H1 (cell line): ENCODE measurements around the gene PUSL1. TPM values are rescaled to one million over a fixed set of nuclear protein-coding genes. Genes with fewer than 3 reads are reported as not detected.

Experiments
- CTCF ChIA-PET: fragments of 300-600 bp; sonication (Branson Sonifier 250); formaldehyde crosslinking; loops from one replicate; lab custom pipeline; 2021; ENCODE audit not compliant: partially characterized antibody; lab: Charles Lee
- POLR2A ChIA-PET: fragments of 300-600 bp; sonication (Branson Sonifier 250); formaldehyde crosslinking; loops from one replicate; lab custom pipeline; 2021; ENCODE audit warnings: inconsistent platforms; ENCODE audit not compliant: partially characterized antibody; lab: Charles Lee
- DNase-seq, 2 experiments: peaks; one replicate each; pipeline versions ENCODE4 v3.0.0 to v3.0.0-alpha.2; 2010 to 2022; ENCODE audit warnings: low spot score in 2 of 2, low read depth in 1 of 2, mixed read lengths in 1 of 2
- FAIRE-seq: peaks from 2 replicates; lab custom pipeline; 2011; peaks lifted over from hg19 to GRCh38; lab: Jason Lieb, UNC
- H2AFZ ChIP-seq: 2 replicates; pipeline ENCODE4 v1.8.1; 2012; ENCODE audit warnings: low read length, inconsistent platforms
- H2AK5ac ChIP-seq: 2 replicates; pipeline ENCODE4 v1.6.1; 2013; ENCODE audit warnings: low read depth, low read length
- H2BK120ac ChIP-seq: replicated peaks from 2 replicates; pipeline ENCODE3; 2013; ENCODE audit warnings: low read depth, low read length, inconsistent platforms
- H2BK12ac ChIP-seq: 2 replicates; pipeline ENCODE4 v1.6.1; 2013; ENCODE audit warnings: low read depth, low read length
- H2BK15ac ChIP-seq: 2 replicates; pipeline ENCODE4 v1.6.1; 2013; ENCODE audit warnings: low read length
- H2BK20ac ChIP-seq: 2 replicates; pipeline ENCODE4 v1.6.1; 2013; ENCODE audit warnings: low read length
- H2BK5ac ChIP-seq: 2 replicates; pipeline ENCODE4 v1.6.1; 2013; ENCODE audit warnings: low read depth, low read length
- H3K14ac ChIP-seq: 2 replicates; pipeline ENCODE4 v1.6.1; 2013; ENCODE audit warnings: inconsistent platforms; ENCODE audit not compliant: insufficient read length
- H3K18ac ChIP-seq: 2 replicates; pipeline ENCODE4 v1.6.1; 2013; ENCODE audit warnings: low read length; ENCODE audit errors: extremely low read depth
- H3K23ac ChIP-seq: 2 replicates; pipeline ENCODE4 v1.6.1; 2013; ENCODE audit warnings: inconsistent platforms; ENCODE audit not compliant: insufficient read length
- H3K23me2 ChIP-seq: 2 replicates; pipeline ENCODE4 v1.6.1; 2013; ENCODE audit warnings: low read depth, low read length
- H3K27ac ChIP-seq: 2 replicates; pipeline ENCODE4 v1.6.1; 2011; ENCODE audit warnings: low read depth, low read length, inconsistent platforms
- H3K27me3 ChIP-seq, 4 experiments: replicated peaks in 1 of 4; 1 replicate in 1 of 4; 2 replicates in 3 of 4; pipeline versions ENCODE4 v1.6.1 to v1.8.1; 2011 to 2013; ENCODE audit warnings: low read length in 3 of 4, mild to moderate bottlenecking in 3 of 4, inconsistent platforms in 2 of 4, mixed read lengths in 2 of 4, moderate library complexity in 1 of 4; ENCODE audit not compliant: control insufficient read depth in 3 of 4, insufficient read depth in 3 of 4; ENCODE audit errors: extremely low read depth in 1 of 4
- H3K36me3 ChIP-seq, 4 experiments: 2 replicates each; pipeline versions ENCODE4 v1.6.1 to v1.8.1; 2011 to 2013; ENCODE audit warnings: mild to moderate bottlenecking in 4 of 4, low read length in 3 of 4, moderate library complexity in 2 of 4, control low read depth in 1 of 4, inconsistent platforms in 1 of 4; ENCODE audit not compliant: insufficient read depth in 4 of 4, control insufficient read depth in 2 of 4
- H3K4ac ChIP-seq: replicated peaks from 2 replicates; pipeline ENCODE3; 2013; ENCODE audit warnings: low read length, low read depth, mixed read lengths, inconsistent platforms; ENCODE audit not compliant: insufficient read length
- H3K4me1 ChIP-seq, 4 experiments: replicated peaks in 1 of 4; 1 replicate in 1 of 4; 2 replicates in 3 of 4; pipeline versions ENCODE4 v1.6.1 to v1.8.1; 2011 to 2013; ENCODE audit warnings: low read length in 3 of 4, inconsistent platforms in 2 of 4, mixed read lengths in 1 of 4; ENCODE audit not compliant: insufficient read depth in 4 of 4, control insufficient read depth in 3 of 4
- H3K4me2 ChIP-seq, 2 experiments: 2 replicates each; pipeline versions ENCODE4 v1.6.1 to v1.8.1; 2011 to 2013; ENCODE audit warnings: low read depth in 2 of 2, low read length in 2 of 2, control low read depth in 1 of 2, inconsistent platforms in 1 of 2, mild to moderate bottlenecking in 1 of 2; ENCODE audit not compliant: insufficient read depth in 1 of 2
- H3K4me3 ChIP-seq, 4 experiments: fragments of 200-600, 300-600 bp in 1 of 4; sonication (generic), shearing (Covaris generic), sonication (Bioruptor Twin) in 1 of 4; 2 replicates each; pipeline versions ENCODE4 v1.5.1 to v1.8.1; 2011 to 2016; ENCODE audit warnings: low read length in 4 of 4, low read depth in 3 of 4, control low read depth in 2 of 4, inconsistent platforms in 2 of 4, mild to moderate bottlenecking in 2 of 4, mixed read lengths in 1 of 4, moderate library complexity in 1 of 4; ENCODE audit not compliant: insufficient read depth in 2 of 4; ENCODE audit errors: extremely low read depth in 1 of 4
- H3K56ac ChIP-seq: replicated peaks from 2 replicates; pipeline ENCODE3; 2013; ENCODE audit warnings: low read depth, mild to moderate bottlenecking, mixed read lengths, low read length, inconsistent platforms; ENCODE audit not compliant: insufficient read length
- H3K79me1 ChIP-seq: 2 replicates; pipeline ENCODE4 v1.6.1; 2013; ENCODE audit warnings: low read depth, low read length, control low read depth
- H3K79me2 ChIP-seq, 2 experiments: 2 replicates each; pipeline versions ENCODE4 v1.6.1 to v1.8.1; 2012 to 2013; ENCODE audit warnings: low read length in 2 of 2, mild to moderate bottlenecking in 2 of 2, inconsistent platforms in 1 of 2; ENCODE audit not compliant: insufficient read depth in 2 of 2, control insufficient read depth in 1 of 2
- H3K9ac ChIP-seq, 4 experiments: replicated peaks in 1 of 4; 1 replicate in 1 of 4; 2 replicates in 3 of 4; pipeline versions ENCODE4 v1.6.1 to v1.8.1; 2011 to 2013; ENCODE audit warnings: low read depth in 3 of 4, low read length in 3 of 4, control low read depth in 2 of 4, mild to moderate bottlenecking in 2 of 4, moderate library complexity in 2 of 4, inconsistent platforms in 1 of 4; ENCODE audit errors: extremely low read depth in 1 of 4
- H3K9me3 ChIP-seq, 2 experiments: 2 replicates each; pipeline versions ENCODE4 v1.6.1 to v1.8.1; 2012 to 2013; ENCODE audit warnings: mild to moderate bottlenecking in 2 of 2, moderate library complexity in 2 of 2, control low read depth in 1 of 2, inconsistent platforms in 1 of 2, low read depth in 1 of 2, low read length in 1 of 2, mixed read lengths in 1 of 2; ENCODE audit not compliant: insufficient read depth in 2 of 2
- H4K20me1 ChIP-seq, 2 experiments: replicated peaks in 1 of 2; 2 replicates each; pipeline versions ENCODE3 to v1.8.1; 2011 to 2013; ENCODE audit warnings: inconsistent platforms in 2 of 2, low read length in 2 of 2, mild to moderate bottlenecking in 1 of 2; ENCODE audit not compliant: insufficient read depth in 2 of 2, control insufficient read depth in 1 of 2
- H4K5ac ChIP-seq: 2 replicates; pipeline ENCODE4 v1.6.1; 2013; ENCODE audit warnings: low read length, low read depth, mixed read lengths, inconsistent platforms; ENCODE audit not compliant: insufficient read length
- H4K8ac ChIP-seq: 2 replicates; pipeline ENCODE4 v1.8.0; 2013; ENCODE audit warnings: mild to moderate bottlenecking, moderate library complexity, low read length, inconsistent platforms; ENCODE audit not compliant: insufficient read depth; ENCODE audit errors: extremely low read depth
- H4K91ac ChIP-seq: replicated peaks from 2 replicates; pipeline ENCODE3; 2013; ENCODE audit warnings: low read length, mixed read lengths, inconsistent platforms; ENCODE audit not compliant: insufficient read length
- POLR2AphosphoS5 ChIP-seq: IDR thresholded peaks from 2 replicates; pipeline ENCODE4 v1.6.1; 2011; ENCODE audit warnings: low read depth, low read length
- TAF1 ChIP-seq: IDR thresholded peaks from 2 replicates; pipeline ENCODE4 v1.6.1; 2011; ENCODE audit warnings: mild to moderate bottlenecking, low read depth, low read length
- WGBS, 2 experiments: shearing (Covaris generic) in 1 of 2; methylation state at CpG; one replicate each; pipeline versions ENCODE4 v1.1.6 to v1.1.7; 2013 to 2015; ENCODE audit warnings: low lambda C conversion rate in 2 of 2, mixed read lengths in 2 of 2, inconsistent platforms in 1 of 2, low coverage in 1 of 2, missing lambda C conversion rate in 1 of 2; ENCODE audit not compliant: insufficient replicate concordance in 2 of 2, insufficient coverage in 1 of 2, insufficient read length in 1 of 2; ENCODE audit errors: extremely low coverage in 1 of 2, missing lambda C conversion rate in 1 of 2; 5-methylcytosine and 5-hydroxymethylcytosine counted together
- polyA plus RNA-seq, 7 experiments: library from polyadenylated mRNA; depleted of rRNA in 3 of 7; stranded (reverse) in 5 of 7; unstranded in 2 of 7; fragments of >200 nt in 5 of 7; fragments of 200-250 nt in 2 of 7; gene quantifications; 1 replicate in 5 of 7; 2 replicates in 1 of 7; 4 replicates in 1 of 7; pipeline versions ENCODE4 v1.2.1 to v1.2.3, GENCODE V29; 2011 to 2013; ENCODE audit warnings: missing spikeins in 2 of 7, mixed read lengths in 2 of 7
- total RNA-seq: library from RNA; stranded (reverse); fragmentation: NEBNext Ultra II Directional; extraction: Animal tissue kit (Norgen Biotek cat#: 25700); gene quantifications from 2 replicates; pipeline ENCODE4 v1.2.1, GENCODE V29; 2021

PUSL1 gene
- total and polyA plus RNA-seq, 2 of the 8 experiments (the other 6 are each of a cell fraction or from before 2014, with no cell fraction given), result 38.8 to 87.4 TPM

- H3K36me3 ChIP-seq, result peaks cover 17 to 50% (median 40%) of the 10 kb centered on the region in 4 experiments
- no peaks in the 10 kb centered on the region for H3K27me3 ChIP-seq
- no peak overlapping the region for H3K4me3 ChIP-seq
- H3K23me2 ChIP-seq, result no peaks in the 10 kb centered on the region; the same call in 1 of the 2 replicates
- FAIRE-seq, result no peak
- H4K91ac ChIP-seq, result peak overlapping the region; percentile 82
- peak overlapping the region; percentile 33 to 48; a peak in 2 of 4 replicates for H3K4me2 ChIP-seq
- no peak overlapping the region for H3K56ac ChIP-seq
- no peak overlapping the region for H2AFZ ChIP-seq
- H3K18ac ChIP-seq, result peak overlapping the region; percentile 90; the same call in 1 of the 2 replicates
- H2BK20ac ChIP-seq, result no peak overlapping the region
- H2AK5ac ChIP-seq, result peak overlapping the region; percentile 60; the same call in 1 of the 2 replicates
- H2BK120ac ChIP-seq, result no peak overlapping the region
- peaks cover 10% of the 10 kb centered on the region for H3K79me1 ChIP-seq
- H3K23ac ChIP-seq, result no peak overlapping the region
- peak overlapping the region; percentile 44 for H4K5ac ChIP-seq
- ChIA-PET POLR2A (interaction anchor here (0.9 to 10.1 kb wide), 11 partner anchors 10 to 78 kb away, joined by 3 to 134 read pairs (median 5); partner anchors contain the start of gene TAS1R3), CTCF (interaction anchor here (0.7 to 1.7 kb wide), 7 partner anchors 8 to 57 kb away, joined by 3 to 5 read pairs (median 3); no protein-coding TSS in a partner anchor)
- peaks cover 10 to 23% of the 10 kb centered on the region in 2 experiments for H4K20me1 ChIP-seq
- H3K79me2 ChIP-seq, result peaks cover 0 to 10% of the 10 kb centered on the region in 2 experiments; a peak in 2 of 4 replicates
- TF ChIP-seq TAF1, result no peak
- peak; percentile 19; the same call in 1 of the 2 replicates for TF ChIP-seq POLR2AphosphoS5
- peaks cover 0 to 15% (median 6%) of the 10 kb centered on the region in 4 experiments; a peak in 6 of 7 replicates for H3K4me1 ChIP-seq
- 0 out of 2 replicates have a peak overlapping the region, but pooled peaks have one; percentile 48 for H2BK5ac ChIP-seq
- WGBS, 2 experiments, result 95% methylated on average over 22 of the region's 23 CpGs; no CpG with 5 or more reads in 1 of the 2 experiments
- peak overlapping the region in 1 of 4 experiments; percentile 6; a peak in 1 of 7 replicates for H3K9ac ChIP-seq
- H3K14ac ChIP-seq, result no peak overlapping the region
- DNase-seq, result no peak
- H3K9me3 ChIP-seq, result no peaks in the 10 kb centered on the region
- H3K4ac ChIP-seq, result peak overlapping the region; percentile 39
- H3K27ac ChIP-seq, result 0 out of 2 replicates have a peak overlapping the region, but pooled peaks have one; percentile 41
- H2BK12ac ChIP-seq, result peak overlapping the region; percentile 50; the same call in 1 of the 2 replicates
- H4K8ac ChIP-seq, result no peak overlapping the region
- H2BK15ac ChIP-seq, result peak overlapping the region; percentile 92; the same call in 1 of the 2 replicates
These were observed 6.4 kb downstream of the PUSL1 start for GRCh38 chr1:1314678-1315335.
